GM10847 (cell line): ENCODE results near the gene SMIM35.

ENCODE experiments used
- POLR2A ChIP-seq: IDR thresholded peaks from 2 replicates; pipeline ENCODE4 v1.6.1; 2011; ENCODE audit not compliant: insufficient read length; ENCODE audit errors: extremely low read depth

The SMIM35 gene

DNA sequence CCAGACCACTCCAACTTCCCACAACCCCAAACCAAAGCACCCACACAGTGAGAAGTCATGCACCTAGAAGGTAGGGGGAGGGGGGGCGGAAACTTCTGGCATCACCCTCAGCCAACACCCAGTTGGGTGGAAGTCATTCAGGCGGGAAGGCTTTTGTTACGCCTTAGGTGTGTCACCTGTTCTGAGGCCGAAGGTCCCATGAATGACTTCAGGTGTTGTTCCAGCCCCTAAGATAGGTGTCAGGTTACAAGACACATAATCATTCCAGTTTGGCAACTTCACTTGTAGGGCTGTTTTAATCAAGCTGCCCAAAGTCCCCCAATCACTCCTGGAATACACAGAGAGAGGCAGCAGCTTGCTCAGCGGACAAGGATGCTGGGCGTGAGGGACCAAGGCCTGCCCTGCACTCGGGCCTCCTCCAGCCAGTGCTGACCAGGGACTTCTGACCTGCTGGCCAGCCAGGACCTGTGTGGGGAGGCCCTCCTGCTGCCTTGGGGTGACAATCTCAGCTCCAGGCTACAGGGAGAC lies 9.9 kb downstream of the SMIM35 start, which contains the start of gene TMPRSS4:
Gene TMPRSS4 (plus strand): TSS at position 325 of the 528 bp plus-strand sequence. CDS start 225 bp downstream, outside the sequence.
- no peak for TF ChIP-seq POLR2A

DNA sequence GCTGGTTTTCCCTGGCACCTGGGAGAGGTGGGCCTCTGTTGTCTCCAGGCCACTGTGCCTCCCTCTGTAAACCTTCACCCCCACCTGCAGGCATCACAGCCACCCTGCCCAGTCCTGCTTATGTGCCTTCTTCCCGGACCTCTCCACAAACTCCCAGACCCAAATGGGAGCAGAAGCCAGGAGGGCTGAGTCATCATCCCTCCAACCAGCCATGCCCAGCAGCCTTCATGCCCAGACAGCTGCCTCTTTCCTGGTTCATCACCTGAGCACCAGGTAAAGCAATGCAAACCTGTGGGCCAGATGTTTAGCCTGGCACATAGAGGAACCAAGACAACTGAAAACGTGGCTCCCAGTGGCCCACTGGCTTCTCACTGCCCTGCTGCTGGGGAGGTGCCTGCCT lies 12.0 kb downstream of the SMIM35 start:
- no peak for TF ChIP-seq POLR2A

GRCh38 chr11:118074091-118074685 lies 12.6 kb downstream of the SMIM35 start:
- TF ChIP-seq POLR2A, result no peak

DNA sequence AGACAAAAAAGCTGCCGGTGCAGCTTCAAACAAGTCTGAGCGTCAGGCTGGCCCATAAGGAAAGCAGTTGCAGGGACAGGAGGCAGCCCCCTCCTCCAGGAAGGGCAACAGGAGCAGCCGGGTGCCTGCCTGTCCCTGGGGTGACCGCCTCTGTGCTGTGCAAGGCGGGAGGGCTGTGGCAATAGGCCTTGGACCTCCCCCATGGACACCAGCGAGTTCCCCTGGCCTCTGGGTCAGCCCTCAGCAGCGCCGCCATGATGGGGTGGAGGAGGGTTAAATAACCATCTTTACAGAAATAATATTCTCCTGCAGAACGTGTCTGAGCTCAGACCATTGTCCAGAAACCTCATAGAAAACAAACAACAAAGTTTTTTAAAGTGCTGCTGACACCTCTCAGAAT lies 13.2 kb downstream of the SMIM35 start:
- TF ChIP-seq POLR2A, result no peak

DNA sequence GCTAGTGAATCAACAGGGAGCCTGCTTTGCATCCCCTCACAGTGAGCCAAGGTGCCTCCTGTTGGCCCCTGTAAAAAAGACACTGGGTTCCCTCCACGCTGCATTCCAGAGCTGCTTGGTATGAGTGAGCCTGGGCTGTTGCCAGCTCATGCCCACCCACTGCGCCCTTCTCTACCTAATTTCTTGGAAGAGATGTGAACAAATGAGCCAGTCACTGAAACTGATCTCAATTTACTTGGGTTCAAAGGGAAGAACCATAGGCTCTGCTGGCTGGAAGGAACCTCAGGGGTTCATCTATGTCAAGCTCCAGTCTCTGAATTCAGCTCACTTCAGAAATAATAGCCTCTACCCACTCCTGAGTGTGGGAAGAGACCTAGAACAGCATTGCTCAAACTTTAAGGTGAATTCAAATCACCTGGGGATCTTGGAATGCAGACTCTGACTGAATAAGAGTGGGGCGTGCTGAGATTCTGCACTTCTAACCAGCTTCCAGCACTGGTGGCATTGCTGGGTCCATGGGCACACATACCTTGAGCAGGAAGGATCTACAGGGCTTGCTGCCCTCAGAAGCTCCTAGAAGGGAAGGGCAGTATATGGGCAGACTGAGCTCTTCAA lies 15.2 kb downstream of the SMIM35 start:
- TF ChIP-seq POLR2A, result no peak

DNA sequence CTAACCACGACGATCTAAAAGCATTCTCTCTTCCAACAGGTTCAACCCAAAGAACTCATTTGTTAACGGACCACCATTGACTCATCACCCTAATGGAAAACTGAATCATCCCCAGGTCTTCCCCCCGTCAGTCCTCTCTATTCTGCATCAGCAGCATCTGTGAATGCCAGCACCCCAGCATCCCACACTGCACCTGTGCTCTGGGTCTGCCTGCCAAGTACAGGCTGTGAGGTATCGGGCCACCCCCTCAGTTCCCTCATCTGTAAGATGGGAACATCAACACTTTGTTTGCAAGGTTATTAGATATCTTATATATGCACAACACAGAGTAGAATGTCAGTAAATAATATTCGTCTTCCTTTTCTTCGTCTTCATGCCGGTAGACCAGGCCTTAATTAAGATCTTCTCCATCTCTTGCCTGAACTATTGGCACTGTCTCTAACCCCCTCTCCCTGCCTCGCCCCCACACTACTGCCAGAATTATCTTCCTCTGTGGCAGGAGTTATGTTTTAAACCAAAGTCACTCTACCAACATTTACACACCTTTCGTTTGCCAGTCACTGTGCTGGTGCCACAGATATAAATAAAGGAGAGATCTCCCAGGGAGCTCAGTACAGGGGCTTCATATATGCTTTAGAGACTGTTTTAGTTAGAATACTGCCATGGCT lies 17.7 kb downstream of the SMIM35 start:
- no peak for TF ChIP-seq POLR2A

DNA sequence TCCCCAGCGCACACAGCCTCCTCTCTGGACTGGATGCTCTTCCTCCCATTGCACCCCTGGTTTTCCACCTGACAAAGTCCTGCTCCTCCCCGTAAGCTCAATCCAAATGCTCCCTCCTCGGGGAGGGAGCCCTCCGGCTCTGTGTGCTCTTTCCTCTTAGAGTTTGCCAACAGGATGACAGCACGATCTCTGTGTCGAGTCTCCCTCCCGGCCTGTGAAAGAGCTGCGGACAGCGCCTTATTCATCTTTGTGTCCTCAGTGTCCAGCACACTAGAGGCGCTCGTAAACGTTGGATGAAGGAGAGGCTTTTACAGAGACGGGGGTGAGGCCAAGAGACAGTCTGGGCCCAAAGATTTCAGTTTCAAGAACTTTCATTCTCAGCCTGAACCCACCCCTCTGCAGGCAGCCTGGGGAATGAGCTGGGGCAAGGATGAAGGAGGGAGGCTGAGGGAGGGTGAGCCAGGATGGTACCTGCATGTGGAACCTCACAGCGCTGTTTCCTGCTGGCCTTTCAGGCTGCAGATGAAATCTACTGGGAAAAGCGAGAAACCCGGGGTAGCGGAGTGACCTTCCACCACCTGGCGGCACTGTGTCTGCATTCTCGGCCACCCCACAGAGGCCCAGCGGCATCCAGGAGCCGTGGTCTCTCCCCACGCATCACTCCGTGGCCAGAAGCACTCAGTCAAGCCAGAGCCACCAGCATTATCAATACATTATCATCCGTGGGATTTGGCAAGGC lies 18.4 kb downstream of the SMIM35 start:
- TF ChIP-seq POLR2A, result no peak

GRCh38 chr11:118067006-118067405 lies 19.8 kb downstream of the SMIM35 start:
- no peak for TF ChIP-seq POLR2A

GRCh38 chr11:118065384-118065783 lies 21.4 kb downstream of the SMIM35 start:
- no peak for TF ChIP-seq POLR2A

DNA sequence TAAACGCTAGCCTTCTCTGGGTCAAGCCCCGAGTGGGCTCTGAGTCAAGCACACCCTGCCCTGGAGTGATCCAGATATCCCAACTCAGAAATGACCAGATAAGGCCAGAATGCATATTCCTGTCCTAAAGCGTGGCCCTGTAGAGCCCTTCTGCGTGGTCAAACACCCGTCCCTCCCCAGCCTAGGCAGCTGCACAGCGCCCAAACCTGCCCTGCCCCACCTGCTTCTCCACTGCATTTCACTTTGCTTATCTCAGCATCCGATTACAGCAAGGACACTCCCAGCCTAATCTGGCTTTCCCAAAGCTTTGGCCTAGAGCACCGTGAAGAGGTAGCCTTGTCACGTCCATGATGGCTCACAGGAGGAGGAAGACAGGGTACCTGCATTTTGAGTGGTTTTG lies 21.8 kb downstream of the SMIM35 start:
- no peak for TF ChIP-seq POLR2A

DNA sequence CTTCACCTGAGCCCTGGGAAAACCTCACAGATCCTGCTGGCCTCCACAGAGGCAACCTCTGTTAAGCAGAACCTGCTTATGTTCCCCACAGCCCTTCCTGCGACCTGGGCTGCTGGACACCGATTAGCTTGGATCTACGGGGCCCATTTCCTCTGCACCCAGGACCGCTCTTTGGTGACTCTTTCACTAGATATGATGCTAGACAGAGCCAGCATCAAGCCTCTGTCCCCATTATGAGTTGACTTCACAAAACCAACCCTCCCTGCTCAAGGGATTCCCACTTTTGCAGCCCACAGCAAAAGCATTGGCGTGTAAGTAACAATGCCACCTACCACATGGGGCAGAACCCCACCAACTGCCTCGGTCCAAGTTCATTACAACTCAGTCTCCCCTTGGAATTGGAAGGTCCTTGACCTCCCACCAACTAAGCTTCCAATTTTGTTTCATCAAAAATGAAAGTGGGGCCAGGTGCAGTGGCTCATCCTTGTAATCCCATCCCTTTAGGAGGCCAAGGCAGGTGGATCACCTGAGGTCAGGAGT lies 25.1 kb downstream of the SMIM35 start:
- TF ChIP-seq POLR2A, result no peak

- TF ChIP-seq POLR2A, result no peak
These were observed 25.9 kb downstream of the SMIM35 start for GRCh38 chr11:118060869-118061268.

GRCh38 chr11:118060081-118060661 lies 26.6 kb downstream of the SMIM35 start:
- TF ChIP-seq POLR2A, result no peak

GRCh38 chr11:118059246-118059940 lies 27.4 kb downstream of the SMIM35 start:
- TF ChIP-seq POLR2A, result no peak
